GM12875 (cell line): ENCODE data around the gene ZSCAN23.
"Not testable (repeated sequence)": the region's sequence is repeated elsewhere in the genome, so short reads cannot be mapped to it uniquely, and the experiment has no call there.

Source experiments
- H3K4me3 ChIP-seq: one replicate; pipeline ENCODE4 v1.5.1; 2011; ENCODE audit warnings: low read depth, low read length, control low read depth
- CTCF ChIP-seq: IDR thresholded peaks from 2 replicates; pipeline ENCODE4 v1.5.1; 2011; ENCODE audit warnings: low read depth, mild to moderate bottlenecking, control low read depth, inconsistent platforms, low read length, moderate library complexity, borderline replicate concordance; ENCODE audit not compliant: insufficient read depth

ZSCAN23 gene

DNA sequence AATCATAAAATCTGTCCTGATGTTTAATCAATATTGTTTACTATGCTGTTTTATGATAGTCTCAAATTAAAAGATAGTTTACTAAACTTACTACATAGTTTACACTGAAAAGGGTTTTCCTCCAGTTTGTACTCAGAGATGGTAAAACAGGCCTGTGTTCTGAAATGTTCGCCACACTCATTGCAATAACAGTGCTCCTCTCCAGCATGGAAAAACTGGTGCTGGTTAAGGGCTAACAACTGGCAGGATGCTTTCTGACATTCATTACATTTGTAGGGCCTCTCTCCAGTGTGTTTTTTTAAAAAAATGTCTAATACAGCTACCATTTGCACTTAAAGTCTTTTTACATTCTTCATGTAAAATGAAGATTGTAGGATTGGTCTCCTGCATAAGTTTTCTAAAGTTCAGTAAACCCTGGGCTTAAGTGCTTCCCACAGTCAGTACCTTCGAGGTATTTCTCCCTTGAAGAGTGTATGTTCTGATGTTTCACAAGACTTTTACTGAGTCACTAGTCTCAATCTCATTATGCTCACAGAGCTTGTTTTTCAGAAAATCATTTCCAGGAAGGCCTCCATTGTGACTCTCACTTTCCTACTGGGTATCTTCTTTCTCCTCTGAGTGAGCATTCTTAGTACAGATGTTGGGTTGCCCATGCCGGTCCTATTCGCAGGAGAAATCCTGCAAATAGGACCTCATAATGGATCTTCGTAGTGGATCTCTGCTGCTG lies 35.1 kb downstream of the ZSCAN23 start:
- no peak overlapping the region for H3K4me3 ChIP-seq
- TF ChIP-seq CTCF: no peak

DNA sequence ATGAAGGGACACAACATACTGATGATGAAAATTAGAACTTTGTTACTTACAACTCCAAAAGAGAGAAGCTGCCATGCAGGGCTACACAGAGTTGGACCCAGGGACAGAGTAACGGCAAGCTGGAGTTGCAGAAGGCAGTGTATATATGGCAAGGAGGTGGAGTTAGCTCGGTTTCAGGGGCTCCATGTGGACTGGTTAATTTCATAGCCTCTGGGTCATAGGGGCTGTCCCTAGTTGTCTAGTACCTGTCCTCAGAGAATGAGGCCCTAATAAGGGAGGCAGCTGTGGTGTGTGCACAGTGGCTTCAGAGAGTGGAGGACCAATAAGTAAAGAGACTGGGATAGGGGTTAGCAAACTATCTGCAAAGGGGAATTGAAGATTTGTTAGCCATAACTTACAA lies 35.9 kb downstream of the ZSCAN23 start:
- TF ChIP-seq CTCF: no peak
- no peak overlapping the region for H3K4me3 ChIP-seq

GRCh38 chr6:28403923-28404322 lies 39.4 kb downstream of the ZSCAN23 start:
- not testable (repeated sequence) for H3K4me3 ChIP-seq

DNA sequence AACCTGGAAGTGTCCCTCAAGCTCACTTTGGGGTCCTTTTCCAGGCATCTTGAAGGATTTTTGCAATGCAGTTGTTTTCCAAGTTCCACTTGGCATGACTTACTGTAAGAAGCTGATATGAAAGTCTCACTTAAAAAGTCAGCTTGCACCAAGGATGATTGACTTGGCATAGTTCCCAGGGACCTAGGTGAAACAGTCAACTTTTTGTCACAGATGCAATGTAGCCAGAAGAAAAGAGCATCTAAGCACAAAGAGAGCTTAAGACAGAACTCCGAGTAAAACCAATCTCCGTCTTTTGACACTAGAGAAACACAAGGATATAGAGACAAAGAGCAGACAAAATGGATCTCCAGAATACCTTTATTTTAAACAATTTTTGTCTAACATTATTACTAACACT lies 41.1 kb downstream of the ZSCAN23 start:
- H3K4me3 ChIP-seq: no peak overlapping the region
- TF ChIP-seq CTCF: no peak

DNA sequence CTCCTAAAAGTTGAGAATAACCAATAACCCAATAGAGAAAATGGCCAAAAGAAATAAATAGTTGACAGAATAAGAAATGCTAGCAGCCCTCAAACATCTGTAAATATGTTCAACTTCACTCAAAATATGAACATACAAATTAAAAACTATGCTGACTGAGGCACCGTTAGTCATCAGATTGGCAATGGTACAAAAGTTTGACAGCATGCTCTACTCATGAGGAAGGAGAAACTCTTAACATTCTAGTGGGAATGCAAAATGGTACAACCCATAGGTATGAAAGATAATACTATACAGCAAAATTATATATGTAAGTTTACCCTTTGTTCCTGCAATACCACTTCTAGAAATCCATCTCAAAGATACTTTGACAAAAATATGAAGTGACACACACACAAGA lies 42.1 kb downstream of the ZSCAN23 start:
- no peak for TF ChIP-seq CTCF
- H3K4me3 ChIP-seq: no peak overlapping the region

DNA sequence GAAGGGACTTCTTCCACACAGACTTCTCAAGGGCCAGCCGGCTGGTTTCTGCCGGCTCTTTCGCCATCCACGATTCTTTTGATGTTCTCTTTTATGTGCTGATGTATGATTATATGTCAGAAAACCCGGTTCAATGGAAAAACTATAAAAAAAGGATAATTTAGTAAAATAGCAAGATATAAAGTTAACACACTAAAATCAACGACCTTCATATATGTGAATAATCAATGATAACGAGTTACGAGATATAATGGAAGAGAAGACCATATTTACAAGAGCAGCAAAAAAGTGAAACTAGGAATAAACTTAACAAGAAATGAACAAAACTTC lies 43.2 kb downstream of the ZSCAN23 start:
- peak overlapping the region; percentile 57 for H3K4me3 ChIP-seq
- no peak for TF ChIP-seq CTCF

- peak within 1 kb of the TSS; percentile 57 for H3K4me3 ChIP-seq
These were observed 43.8 kb downstream of the ZSCAN23 start, which contains the start of gene ZSCAN12 for GRCh38 chr6:28399350-28400121. ZSCAN12 (minus strand) TSS chr6:28399747; CDS start chr6:28398405, 1,342 bp downstream.

More at GRCh38 chr6:28399350-28400121, 43.8 kb downstream of the ZSCAN23 start, which contains the start of gene ZSCAN12:
- TF ChIP-seq CTCF: peak; percentile 49
